ENCODE results near the gene AHCYL2. TPM values are rescaled to one million over a fixed set of nuclear protein-coding genes. Genes with fewer than 3 reads are reported as not detected.

The AHCYL2 gene
- total RNA-seq, 2 donors from 2014 or later = 12.1 to 15.9 TPM

- ATAC-seq (no peak), DNase-seq (ENCODE audit: low spot score) (no peak)
- no peaks in the 10 kb centered on the region for H3K9me3 Mint-ChIP-seq
- no peaks in the 10 kb centered on the region for H3K36me3 Mint-ChIP-seq
- no peaks in the 10 kb centered on the region for H3K27me3 Mint-ChIP-seq
- H3K27ac Mint-ChIP-seq = peak overlapping the region in 1 of 2 donors; percentile 19
- H3K4me1 Mint-ChIP-seq (ENCODE audit: low read depth in 2 of 2) = peaks cover 14 to 18% of the 10 kb centered on the region in 2 donors
- H3K4me3 Mint-ChIP-seq = no peak overlapping the region
Measured at GRCh38 chr7:129385598-129385997, 160.8 kb downstream of the AHCYL2 start.

GRCh38 chr7:129386506-129386905 is 161.7 kb downstream of the AHCYL2 start:
- ATAC-seq = no peak
- Mint-ChIP-seq H3K27ac (peak overlapping the region in 1 of 2 donors; percentile 63), H3K9me3 (no peaks in the 10 kb centered on the region), H3K4me1 (ENCODE audit: low read depth in 2 of 2) (peaks cover 14 to 17% of the 10 kb centered on the region in 2 donors), H3K36me3 (no peaks in the 10 kb centered on the region), H3K27me3 (no peaks in the 10 kb centered on the region), H3K4me3 (peak overlapping the region; percentile 45)
- DNase-seq (ENCODE audit: low spot score) = no peak

DNA sequence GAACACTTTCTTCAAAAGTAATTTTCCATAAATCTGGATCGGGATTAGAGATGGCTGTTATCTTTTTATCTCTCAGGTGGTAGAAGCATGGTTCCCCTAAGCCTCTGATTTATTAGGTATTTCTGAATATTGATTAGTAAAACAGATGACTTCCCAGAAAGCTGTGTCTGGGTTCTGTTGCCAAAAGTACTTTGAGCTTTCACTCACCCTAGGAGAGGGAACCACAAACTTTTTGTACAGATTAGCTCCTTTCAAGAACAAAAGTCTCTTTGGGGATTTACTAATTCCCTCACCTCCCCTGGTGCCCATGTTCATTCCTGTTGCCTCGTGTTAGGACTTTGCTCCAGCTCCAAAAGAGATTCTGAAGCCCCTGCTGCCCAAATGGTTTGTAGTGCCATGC is 162.7 kb downstream of the AHCYL2 start:
- DNase-seq (ENCODE audit: low spot score) (no peak), ATAC-seq (no peak)
- H3K9me3 Mint-ChIP-seq = no peaks in the 10 kb centered on the region
- H3K36me3 Mint-ChIP-seq = no peaks in the 10 kb centered on the region
- no peaks in the 10 kb centered on the region for H3K27me3 Mint-ChIP-seq
- no peak overlapping the region for H3K4me3 Mint-ChIP-seq
- peaks cover 10 to 12% of the 10 kb centered on the region in 2 donors for H3K4me1 Mint-ChIP-seq (ENCODE audit: low read depth in 2 of 2)
- H3K27ac Mint-ChIP-seq = peak overlapping the region in 1 of 2 donors; percentile 61

DNA sequence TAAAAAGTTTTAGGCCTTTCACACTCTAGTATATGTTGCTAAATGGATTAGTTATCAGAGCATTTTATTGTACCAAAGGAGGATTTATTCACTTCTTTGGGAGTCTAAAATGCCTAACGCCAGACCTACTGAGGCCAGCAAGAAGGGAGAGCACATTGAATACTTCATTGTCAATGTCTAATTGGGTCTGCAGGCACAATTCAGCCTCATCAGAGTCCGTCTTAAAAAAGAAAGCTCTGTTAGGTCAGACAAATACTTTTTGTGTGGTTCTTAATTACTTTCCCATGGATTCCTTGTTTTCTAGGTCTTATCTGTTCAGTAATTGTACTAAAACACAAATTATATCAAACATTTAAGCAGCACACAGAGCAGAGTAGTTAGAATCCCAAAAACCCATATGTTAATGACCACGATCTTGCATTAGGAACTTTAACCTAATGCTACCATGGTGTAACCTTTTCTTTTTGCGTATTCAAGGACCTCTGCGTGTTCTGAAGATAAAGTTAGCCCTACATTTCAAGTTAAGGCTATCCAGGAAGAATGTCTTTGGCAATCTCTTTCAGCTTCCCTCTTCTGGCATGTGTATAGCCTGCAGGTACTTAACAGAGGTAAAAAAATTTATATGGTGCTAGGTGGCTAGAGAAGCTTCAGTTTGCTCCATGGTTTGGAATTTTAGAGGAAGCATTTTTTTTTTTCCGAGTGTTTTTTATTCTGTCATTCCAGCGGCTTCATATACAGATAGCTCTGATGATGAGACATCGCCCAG is 163.7 kb downstream of the AHCYL2 start:
- peak overlapping the region in 1 of 2 donors; percentile 61 for H3K27ac Mint-ChIP-seq
- DNase-seq (ENCODE audit: low spot score) (no peak), ATAC-seq (no peak)
- H3K27me3 Mint-ChIP-seq = no peaks in the 10 kb centered on the region
- no peak overlapping the region for H3K4me3 Mint-ChIP-seq
- H3K4me1 Mint-ChIP-seq (ENCODE audit: low read depth in 2 of 2) = peaks cover 7 to 9% of the 10 kb centered on the region in 2 donors
- H3K36me3 Mint-ChIP-seq = no peaks in the 10 kb centered on the region
- H3K9me3 Mint-ChIP-seq = no peaks in the 10 kb centered on the region

DNA sequence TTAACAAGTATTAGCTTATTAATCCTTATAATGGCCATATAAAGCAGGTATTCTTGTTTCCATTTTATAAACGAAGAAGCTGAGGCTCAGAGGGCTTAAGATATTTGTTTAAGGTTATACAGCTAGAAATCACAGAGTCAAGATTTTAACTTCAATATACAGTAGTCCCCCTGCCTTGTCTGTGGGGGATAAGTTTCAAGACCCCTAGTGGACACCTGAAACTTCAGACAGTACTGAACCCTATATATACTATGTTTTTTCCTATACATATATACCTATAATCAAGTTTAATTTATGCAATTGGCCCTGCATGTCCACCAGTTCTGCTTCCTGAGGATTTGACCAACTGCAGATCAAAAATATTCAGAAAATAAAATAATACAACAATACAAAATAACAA is 165.0 kb downstream of the AHCYL2 start:
- H3K36me3 Mint-ChIP-seq = no peaks in the 10 kb centered on the region
- no peaks in the 10 kb centered on the region for H3K9me3 Mint-ChIP-seq
- ATAC-seq (no peak), DNase-seq (ENCODE audit: low spot score) (no peak)
- H3K27ac Mint-ChIP-seq = no peak overlapping the region
- peaks cover 4 to 7% of the 10 kb centered on the region in 2 donors for H3K4me1 Mint-ChIP-seq (ENCODE audit: low read depth in 2 of 2)
- no peaks in the 10 kb centered on the region for H3K27me3 Mint-ChIP-seq
- H3K4me3 Mint-ChIP-seq = no peak overlapping the region

DNA sequence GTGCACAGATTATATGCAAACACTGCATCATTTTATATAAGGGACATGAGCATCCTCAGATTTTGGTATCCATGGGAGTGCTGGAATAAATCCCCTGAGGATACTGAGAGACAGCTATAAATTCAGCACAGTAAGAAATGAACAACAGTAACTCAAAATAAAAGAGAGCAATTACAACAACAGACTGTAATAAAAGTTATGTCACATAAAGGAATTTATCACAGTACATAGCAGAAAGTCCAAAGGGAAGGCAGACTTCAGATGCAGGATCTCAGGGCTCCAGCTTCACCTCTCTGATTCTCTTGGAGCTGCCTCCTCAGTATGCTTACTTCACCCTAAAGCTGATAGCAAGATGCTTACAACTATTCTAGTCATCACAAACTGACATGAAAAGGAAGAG is 165.5 kb downstream of the AHCYL2 start:
- Mint-ChIP-seq H3K27ac (no peak overlapping the region), H3K4me1 (ENCODE audit: low read depth in 2 of 2) (peaks cover 2 to 7% of the 10 kb centered on the region in 2 donors)
- ATAC-seq = no peak

GRCh38 chr7:129391546-129392171 is 166.8 kb downstream of the AHCYL2 start:
- peaks cover 0 to 3% of the 10 kb centered on the region in 2 donors for H3K4me1 Mint-ChIP-seq (ENCODE audit: low read depth in 2 of 2)
- no peaks in the 10 kb centered on the region for H3K27me3 Mint-ChIP-seq
- no peaks in the 10 kb centered on the region for H3K36me3 Mint-ChIP-seq
- H3K4me3 Mint-ChIP-seq = no peak overlapping the region
- no peaks in the 10 kb centered on the region for H3K9me3 Mint-ChIP-seq
- ATAC-seq = no peak
- no peak for DNase-seq (ENCODE audit: low spot score)
- H3K27ac Mint-ChIP-seq = no peak overlapping the region

More for the DNA sequence above, 165.5 kb downstream of the AHCYL2 start:
- Mint-ChIP-seq H3K4me3 (no peak overlapping the region), H3K36me3 (no peaks in the 10 kb centered on the region), H3K9me3 (no peaks in the 10 kb centered on the region), H3K27me3 (no peaks in the 10 kb centered on the region)
- no peak for DNase-seq (ENCODE audit: low spot score)

GRCh38 chr7:129393255-129393654 is 168.4 kb downstream of the AHCYL2 start:
- no peaks in the 10 kb centered on the region for H3K36me3 Mint-ChIP-seq
- H3K4me3 Mint-ChIP-seq = no peak overlapping the region
- no peak for DNase-seq (ENCODE audit: low spot score)
- no peak for ATAC-seq
- no peaks in the 10 kb centered on the region for H3K4me1 Mint-ChIP-seq (ENCODE audit: low read depth in 2 of 2)
- no peaks in the 10 kb centered on the region for H3K27me3 Mint-ChIP-seq
- H3K9me3 Mint-ChIP-seq = no peaks in the 10 kb centered on the region
- peak overlapping the region in 1 of 2 donors; percentile 40 for H3K27ac Mint-ChIP-seq

DNA sequence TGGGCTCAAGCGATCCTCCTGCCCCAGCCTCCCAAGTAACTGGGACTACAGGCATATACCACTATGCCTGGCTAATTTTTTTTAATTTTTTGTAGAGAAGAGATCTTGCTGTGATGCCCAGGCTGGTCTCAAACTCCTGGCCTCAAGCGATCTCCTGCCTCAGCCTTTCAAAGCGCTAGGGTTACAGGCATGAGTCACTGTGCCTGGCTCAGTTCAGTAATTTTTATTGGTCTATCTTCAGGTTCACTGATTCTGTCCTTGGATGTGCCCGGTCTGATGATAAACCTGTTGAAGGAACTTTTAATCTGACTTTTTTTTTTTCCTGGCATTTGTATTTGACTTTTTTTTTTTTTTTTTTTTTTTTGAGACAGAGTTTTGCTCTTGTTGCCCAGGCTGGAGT is 169.3 kb downstream of the AHCYL2 start:
- ATAC-seq (no peak), DNase-seq (ENCODE audit: low spot score) (no peak)
- Mint-ChIP-seq H3K27me3 (no peaks in the 10 kb centered on the region), H3K4me3 (no peak overlapping the region), H3K36me3 (no peaks in the 10 kb centered on the region), H3K4me1 (ENCODE audit: low read depth in 2 of 2) (no peaks in the 10 kb centered on the region), H3K27ac (no peak overlapping the region), H3K9me3 (no peaks in the 10 kb centered on the region)

DNA sequence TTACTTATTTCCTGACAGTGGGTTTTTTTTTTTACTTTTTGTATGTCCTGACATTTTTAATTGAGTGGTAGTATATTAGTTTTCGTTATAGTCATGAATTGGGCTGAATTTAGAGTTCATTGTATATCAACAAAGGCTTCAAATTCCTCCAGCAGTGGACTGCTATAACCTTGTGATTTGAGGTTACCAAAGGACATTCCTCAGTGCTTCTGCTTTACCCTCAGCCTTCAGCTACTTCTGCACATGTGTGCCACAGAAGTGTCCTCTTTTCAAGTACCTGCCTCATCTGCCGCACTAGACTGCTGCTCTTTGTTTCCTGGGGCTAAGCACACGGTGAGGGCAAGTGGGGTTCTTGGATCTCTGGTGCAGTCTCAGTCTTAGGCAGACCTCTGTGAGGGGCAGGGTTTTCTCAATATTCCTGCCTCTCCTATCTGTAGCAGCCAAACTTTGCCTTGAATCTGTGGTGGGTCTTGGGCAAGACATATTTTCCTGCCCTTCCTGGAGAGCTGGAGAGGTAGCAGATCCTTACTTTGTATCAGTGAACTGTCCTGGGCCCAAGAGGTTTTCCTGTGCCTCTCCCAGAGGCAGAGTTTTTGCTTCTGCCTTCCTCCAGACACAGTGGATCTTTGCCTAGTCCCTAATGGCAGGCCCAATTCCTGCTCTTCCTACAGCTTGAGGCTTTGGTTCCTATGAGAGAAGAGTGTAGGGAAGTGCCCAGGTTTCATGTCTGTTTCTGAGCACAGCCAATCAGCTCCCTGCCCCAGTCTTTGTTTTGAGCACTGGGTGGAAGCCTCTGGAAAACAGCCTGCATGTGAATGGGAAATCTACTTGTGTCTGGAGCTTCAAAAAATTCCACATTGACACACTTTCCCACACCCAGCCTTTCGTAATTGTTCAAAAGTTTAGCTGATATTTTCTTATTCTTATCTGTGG is 170.4 kb downstream of the AHCYL2 start:
- Mint-ChIP-seq H3K36me3 (no peaks in the 10 kb centered on the region), H3K4me3 (no peak overlapping the region), H3K27ac (no peak overlapping the region), H3K4me1 (ENCODE audit: low read depth in 2 of 2) (no peaks in the 10 kb centered on the region), H3K27me3 (no peaks in the 10 kb centered on the region), H3K9me3 (no peaks in the 10 kb centered on the region)
- ATAC-seq = no peak
- no peak for DNase-seq (ENCODE audit: low spot score)

DNA sequence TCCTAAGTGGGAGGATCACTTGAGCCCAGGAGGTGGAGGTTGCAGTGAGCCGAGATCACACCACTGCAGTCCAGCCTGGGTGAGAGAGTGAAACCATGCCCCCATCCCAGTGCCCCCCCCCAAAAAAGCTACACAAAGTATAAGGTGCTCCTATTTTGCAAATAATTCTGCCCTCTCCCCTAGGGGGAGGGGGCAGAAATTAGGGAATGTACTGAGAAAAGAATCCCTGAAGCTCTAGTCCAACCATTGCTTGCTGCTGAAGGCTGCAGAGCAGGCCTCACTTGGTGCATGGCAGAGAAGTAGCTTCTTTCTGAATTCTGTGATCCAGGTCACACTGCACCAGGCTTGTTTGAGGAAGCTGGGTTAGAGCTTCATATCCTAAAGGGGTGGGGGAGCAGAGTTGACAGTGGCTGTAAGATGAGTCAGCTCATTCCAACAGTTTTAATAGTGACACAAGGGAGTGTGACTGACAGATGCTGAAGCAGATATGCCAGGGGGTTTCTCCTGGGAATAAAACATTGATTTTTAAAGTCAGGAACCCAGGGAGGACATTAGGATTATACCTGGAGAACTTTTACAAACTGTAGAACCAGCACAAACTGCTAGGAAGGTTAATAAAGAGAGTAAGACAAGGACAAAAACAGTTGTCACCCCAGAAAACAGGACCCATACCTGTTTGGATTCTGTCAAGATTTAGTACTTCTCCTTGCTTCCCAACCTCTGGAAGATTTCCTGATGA is 176.6 kb downstream of the AHCYL2 start:
- Mint-ChIP-seq H3K36me3 (no peaks in the 10 kb centered on the region), H3K27ac (peak overlapping the region in 1 of 2 donors; percentile 45), H3K9me3 (no peaks in the 10 kb centered on the region), H3K4me3 (no peak overlapping the region), H3K4me1 (ENCODE audit: low read depth in 2 of 2) (peaks cover 0 to 6% of the 10 kb centered on the region in 2 donors), H3K27me3 (no peaks in the 10 kb centered on the region)
- no peak for ATAC-seq
- DNase-seq (ENCODE audit: low spot score) = no peak

DNA sequence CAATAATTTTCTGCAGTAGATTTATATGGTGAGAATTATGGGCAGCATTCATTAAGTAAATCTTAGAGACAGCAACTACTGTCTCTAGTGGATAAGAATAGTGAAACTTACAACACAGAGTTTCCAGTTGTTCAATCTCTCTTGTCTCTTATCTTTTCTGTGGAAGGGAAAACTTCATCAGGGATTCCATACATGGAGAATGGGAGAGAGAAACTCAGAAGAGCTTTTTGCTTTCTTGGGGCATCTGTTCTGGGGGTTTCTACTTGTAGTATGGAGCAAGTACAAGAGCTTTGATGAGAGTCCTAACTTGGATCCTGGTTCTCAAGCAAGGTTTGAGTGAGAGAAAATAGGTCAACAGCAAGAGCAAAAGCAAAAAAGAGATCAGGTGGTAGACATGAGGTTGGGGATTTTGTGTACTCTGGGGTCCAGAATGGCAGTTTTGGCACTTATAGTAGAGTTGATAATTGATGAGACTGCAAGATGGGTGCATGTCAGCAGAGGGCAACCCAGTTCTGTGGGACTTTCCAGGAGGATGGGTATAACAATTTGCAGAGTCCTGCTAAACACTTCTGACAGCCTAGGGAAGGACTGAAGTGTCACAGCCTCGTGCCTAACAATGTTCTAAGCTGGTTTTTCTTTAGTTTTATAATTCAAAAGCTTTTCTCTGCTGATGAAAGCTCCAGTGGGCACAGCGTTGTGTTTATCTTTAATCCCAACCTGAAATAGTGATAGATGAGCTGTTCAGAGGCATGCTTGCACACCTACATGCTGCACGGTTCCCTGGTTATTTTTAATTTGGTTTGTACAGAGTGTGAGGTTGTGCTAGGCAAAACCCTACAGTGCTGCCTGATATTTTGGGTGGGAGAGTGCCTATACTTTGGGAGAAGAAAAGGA is 177.4 kb downstream of the AHCYL2 start:
- DNase-seq (ENCODE audit: low spot score) (no peak), ATAC-seq (peak in 1 of 2 donors; percentile 60)
- Mint-ChIP-seq H3K4me1 (ENCODE audit: low read depth in 2 of 2) (peaks cover 0 to 6% of the 10 kb centered on the region in 2 donors), H3K36me3 (no peaks in the 10 kb centered on the region), H3K4me3 (no peak overlapping the region), H3K9me3 (no peaks in the 10 kb centered on the region), H3K27ac (peak overlapping the region in 1 of 2 donors; percentile 45), H3K27me3 (no peaks in the 10 kb centered on the region)

Data from natural killer cell treated with Interleukin-12 subunit alpha and Interleukin-12 subunit beta and Interleukin-15 and Interleukin-18, amount 100 ng/mL, for 72 hours (primary cell).